Measurements from ENCODE around the gene ENOX2.

- TF ChIP-seq POLR2AphosphoS5 (IDR thresholded peaks at IDR 0.05; ENCODE audit: borderline replicate concordance, low read depth, low read length): no peak
- TF ChIP-seq EZH2 (IDR thresholded peaks at IDR 0.05): no peak
- TF ChIP-seq FOXP2 (optimal IDR thresholded peaks at IDR 0.05; ENCODE audit: control extremely low read depth, extremely low read length, insufficient read depth): no peak
Observed at GRCh38 chrX:130825525-130825924, 77.5 kb downstream of the ENOX2 start.

Measured in SK-N-MC (cell line).